GM18526 (cell line): ENCODE measurements around the gene CFAP97.

ENCODE experiments used
- POLR2A ChIP-seq: IDR thresholded peaks from 3 replicates; pipeline ENCODE4 v1.6.1; 2011; ENCODE audit not compliant: insufficient read length; ENCODE audit errors: extremely low read depth

CFAP97 gene

DNA sequence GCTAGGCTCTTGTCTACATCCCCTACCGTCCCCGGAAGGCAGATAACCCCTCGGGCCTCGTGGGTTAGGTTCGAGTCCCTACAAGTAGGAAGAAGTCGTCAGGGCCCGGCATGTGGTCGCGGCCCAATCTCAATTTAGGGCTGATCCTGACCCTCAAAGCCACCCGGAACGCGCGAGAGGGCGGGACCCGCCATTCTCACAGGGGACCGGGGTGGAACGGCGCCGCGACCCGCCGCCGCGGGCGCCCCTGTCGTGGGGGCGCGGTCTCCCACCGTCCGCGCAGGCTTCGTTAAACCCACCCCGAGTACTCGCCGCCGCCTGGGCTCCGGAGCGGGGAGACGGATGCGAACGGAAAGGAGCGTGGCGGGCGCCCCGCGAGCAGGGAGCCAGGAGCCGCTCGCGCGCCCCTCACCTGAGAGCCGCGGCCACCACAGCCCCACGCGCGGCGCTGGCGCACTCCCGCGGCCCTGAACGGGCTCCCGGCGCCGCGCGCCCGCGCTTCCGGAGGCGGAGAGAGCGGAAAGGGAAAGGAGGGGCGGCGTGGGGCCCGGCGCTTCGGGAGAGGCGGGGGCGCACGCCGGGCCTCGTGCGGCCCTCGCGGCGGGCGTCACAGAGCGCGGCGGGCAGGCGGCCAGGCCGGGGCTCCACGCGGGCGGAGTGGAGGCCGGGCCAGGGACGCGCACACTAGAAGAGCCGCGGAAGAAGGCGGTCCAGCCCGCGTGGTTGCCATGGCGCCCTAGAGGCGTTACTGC lies at the start of gene CFAP97:
CFAP97 (minus strand) TSS at position 515 of the 752 bp plus-strand sequence. CDS start 12,804 bp downstream, outside the sequence.
- TF ChIP-seq POLR2A, result peak; percentile 65

DNA sequence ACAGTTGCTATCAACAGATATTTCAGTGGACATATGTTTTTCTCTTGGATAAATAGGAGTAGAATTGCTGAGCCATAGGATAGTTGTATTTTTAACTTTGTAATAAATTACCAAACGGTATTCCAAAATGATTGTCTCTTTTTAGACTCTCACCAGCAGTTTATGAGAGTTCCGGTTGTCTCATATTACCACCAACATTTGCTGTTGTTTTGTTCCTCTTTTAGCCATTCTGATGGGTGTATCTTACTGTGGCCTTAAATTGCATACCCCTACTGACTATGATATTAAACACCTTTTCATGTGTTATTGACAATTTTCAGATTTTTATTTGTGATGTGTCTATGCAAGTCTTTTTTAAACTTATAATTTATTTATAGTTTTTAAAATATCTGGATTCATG lies 45.3 kb upstream of the CFAP97 start:
- TF ChIP-seq POLR2A, result no peak

DNA sequence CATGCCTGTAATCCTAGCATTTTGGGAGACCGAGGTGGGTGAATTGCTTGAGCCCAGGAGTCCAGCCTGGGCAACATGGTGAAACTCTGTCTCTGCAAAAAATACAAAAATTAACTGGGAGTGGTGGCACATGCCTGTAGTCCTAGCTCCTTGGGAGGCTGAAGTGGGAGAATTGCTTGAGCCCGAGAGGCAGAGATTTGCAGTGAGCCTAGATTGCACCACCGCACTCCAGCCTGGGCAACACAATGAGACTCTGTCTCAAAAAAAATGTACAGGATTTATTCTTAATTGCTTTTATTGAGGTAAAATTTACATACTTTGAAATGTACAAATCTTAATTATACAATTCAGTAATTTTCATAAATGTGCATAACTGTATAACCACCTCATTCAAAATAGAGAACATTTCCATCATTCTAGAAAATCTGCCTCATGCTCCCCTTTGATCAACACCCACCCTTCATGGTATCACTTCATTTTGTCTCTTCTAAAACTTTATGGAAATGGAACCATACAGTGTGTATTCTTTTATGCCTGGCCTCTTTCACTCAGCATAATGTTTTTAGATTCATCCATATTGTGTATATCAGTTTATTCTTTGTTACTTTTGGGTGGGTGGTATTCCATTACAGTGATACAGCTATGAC lies 44.7 kb upstream of the CFAP97 start:
- TF ChIP-seq POLR2A, result no peak

DNA sequence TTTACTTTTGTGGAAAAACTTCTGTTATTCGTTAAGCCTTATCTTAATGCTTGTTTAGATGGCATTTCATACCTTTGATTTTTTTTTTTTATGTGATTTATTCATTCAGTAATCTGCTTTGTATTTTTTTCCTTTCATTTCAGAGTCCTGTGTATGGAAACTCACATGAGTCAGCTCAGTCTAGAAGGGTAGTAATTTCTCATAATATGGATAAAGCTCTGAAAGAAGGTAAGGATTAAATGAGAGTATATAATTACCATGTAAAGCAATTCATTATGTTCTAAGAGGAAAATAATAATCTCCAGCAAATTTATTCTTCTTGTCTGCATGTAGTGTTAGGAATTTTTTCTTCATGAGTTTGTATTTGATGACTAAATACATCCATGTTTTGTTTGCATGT lies 43.4 kb upstream of the CFAP97 start:
- no peak for TF ChIP-seq POLR2A

DNA sequence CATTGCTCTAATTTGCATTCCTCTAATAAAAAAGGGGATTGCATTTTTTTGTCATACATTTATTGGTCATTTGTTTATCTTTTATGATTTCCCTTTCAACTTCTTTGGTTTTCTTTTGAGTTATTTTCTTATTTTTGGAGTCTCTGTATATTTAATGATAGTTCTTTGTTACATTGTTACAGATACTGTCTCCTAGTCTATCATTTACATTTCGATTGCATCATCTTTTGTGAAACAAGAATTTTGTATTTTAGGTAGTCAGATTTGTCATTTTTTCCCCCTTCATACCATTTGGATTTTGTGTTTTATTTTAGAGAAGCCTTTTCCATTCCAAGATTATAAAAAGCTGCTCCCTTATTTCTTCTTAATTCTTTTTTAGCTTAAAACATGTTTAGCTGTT lies 42.7 kb upstream of the CFAP97 start:
- no peak for TF ChIP-seq POLR2A

DNA sequence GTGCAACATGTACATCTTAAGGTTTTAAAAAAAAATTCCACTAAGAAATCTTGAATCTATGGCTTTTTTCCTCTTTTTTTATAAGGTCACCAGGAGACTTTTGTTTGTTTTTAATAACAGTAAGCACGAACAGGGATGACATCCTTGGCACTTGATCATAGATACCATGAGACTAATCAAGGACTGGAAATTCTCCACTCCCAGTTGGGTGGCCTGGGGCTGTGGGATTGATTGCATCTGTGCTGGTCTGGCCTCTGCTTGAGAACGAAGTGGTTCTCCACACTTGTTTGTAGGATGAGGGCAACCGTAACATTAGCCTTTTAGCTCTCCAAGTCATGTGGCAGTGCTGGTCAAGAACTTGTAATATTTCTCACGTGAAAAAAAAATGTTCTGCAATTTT lies 41.0 kb upstream of the CFAP97 start:
- no peak for TF ChIP-seq POLR2A

DNA sequence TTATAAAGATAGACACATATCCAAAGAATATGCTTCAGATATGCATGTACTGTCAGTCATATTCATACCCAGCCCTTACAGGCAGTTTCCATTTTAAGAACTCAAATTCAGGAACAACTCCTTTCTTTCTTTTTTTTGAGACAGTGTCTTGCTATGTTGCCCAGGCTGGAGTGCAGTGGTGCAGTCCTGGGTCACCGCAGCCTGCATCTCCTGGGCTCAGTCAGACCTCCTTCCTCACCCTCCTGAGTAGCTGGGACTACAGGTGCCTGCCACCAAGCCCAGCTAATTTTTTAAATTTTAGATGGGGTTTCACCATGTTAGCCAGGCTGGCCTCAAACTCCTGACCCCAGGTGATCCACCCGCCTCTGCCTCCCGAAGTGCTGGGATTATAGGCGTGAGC lies 40.1 kb upstream of the CFAP97 start:
- TF ChIP-seq POLR2A, result no peak

DNA sequence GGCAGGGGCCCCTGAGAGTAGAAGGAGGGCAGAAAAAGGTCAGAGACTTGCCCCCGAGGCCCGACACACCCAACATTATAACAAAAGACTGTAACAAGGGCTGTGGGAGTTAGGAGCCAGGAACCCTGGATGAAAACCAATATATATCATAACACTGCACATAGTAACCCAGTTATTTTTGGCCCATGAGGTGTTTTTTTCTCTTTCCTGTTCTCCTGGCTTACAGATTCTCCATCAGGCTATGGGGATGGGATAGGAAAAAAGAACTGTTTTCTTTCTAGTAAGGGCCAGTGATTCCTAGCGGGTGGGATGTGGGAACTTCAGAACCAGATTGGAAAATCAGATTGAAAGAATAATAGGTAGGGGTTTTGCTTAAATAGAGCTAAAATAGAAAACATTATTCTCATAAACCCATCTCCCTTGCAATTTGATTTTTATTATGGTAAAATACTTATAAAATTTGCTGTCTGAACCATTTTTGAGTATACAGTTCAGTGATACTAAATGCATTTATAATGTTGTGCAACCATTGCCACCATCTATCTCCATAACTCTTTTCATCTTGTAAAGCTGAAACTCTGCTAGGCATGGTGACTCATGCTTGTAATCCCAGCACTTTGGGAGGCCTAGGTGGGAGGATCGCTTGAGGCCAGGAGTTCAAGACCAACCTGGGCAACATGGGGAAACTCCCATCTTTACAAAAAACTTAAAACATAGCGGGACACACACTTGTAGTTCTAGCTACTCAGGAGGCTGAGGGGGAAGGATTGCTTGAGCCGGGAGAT lies 39.1 kb upstream of the CFAP97 start:
- TF ChIP-seq POLR2A, result no peak

DNA sequence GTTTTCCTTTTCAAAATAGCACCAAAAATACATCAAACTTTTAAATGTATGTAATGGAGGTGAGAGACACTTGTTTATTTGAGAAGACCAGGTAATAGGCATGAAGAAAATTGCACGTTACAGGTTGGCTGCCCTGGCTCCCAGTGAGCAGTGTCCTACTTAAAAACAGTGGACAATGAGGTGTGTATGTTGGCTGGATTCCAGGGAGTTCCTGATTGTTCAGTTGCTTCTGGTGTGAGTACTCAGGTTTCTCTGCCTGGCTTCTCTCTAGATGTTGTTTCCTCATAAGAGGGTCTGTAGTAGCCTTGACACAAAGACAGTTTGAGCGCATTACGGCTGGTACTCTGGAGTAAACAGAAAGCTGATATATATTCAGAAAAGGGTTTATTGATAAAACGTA lies 35.0 kb upstream of the CFAP97 start:
- no peak for TF ChIP-seq POLR2A

DNA sequence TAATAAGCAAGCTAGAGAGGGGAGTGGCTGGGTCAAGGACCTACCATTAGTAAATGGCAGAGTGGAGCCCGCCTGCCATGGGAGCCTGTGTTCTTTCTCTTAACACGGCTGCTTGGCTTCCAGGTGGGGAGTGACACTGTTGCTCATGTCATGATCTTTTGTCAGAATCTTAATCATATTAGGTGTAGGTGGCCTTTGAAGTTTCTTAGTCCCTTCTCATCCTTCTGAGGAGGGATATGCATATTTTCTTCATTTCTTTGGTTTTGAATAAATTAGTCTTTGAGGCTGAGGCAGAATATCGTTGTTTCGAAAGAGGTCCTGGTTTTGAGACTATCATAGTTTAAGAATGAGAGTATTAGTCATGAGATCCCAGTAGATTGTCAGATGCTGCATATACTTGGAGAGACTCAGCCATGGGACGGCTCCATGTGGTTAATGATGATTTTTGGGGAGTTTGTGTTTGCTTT lies 34.4 kb upstream of the CFAP97 start:
- TF ChIP-seq POLR2A, result no peak

DNA sequence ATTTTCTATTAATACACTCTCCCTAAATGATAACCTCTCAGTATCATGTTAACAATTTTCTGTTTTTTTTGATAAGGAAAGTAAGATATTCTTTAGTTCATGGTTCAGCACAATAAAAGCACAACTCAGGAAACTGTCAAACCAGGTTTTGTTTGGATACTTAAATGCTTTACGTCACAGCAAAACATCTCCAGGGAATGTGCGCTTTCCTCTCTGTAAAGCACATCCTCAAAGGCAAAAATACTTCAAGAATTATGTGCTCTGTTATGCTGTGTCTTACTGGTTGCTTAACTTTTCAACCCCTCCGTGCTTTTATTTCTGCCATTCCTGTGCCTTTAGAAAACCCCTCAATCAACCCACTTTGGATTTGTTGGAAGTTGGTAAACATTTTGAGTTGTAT lies 33.4 kb upstream of the CFAP97 start:
- no peak for TF ChIP-seq POLR2A

DNA sequence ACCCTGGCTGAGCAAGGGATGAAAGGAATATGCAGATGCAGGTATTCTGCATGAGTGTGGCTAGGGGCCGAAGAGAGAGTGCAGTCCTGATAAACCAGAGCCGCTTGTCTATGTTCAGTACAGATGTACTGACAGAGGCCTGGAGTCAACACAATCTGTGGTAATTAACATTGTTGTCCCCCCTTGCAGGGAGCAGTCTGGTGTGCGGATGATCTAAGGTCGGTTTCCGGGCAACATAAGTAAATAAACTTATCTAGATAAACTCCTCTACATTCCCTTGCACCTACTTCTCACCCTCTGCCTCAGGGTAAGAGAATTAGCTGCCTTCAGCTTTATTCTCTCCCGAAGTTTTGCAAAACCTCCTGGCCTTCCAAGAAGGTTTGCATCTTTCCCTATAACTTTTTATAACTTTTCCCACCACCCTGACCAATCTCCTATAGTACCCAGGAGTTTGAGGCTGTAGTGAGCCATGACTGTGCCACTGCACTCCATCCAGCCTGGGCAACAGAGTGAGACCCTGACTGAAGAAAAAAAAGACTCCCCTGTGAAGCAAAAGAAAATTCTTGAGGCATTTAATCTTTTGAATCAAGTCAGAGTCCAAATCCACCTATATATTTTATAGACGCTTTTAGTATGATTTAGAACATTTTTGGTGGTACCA lies 32.2 kb upstream of the CFAP97 start:
- no peak for TF ChIP-seq POLR2A

DNA sequence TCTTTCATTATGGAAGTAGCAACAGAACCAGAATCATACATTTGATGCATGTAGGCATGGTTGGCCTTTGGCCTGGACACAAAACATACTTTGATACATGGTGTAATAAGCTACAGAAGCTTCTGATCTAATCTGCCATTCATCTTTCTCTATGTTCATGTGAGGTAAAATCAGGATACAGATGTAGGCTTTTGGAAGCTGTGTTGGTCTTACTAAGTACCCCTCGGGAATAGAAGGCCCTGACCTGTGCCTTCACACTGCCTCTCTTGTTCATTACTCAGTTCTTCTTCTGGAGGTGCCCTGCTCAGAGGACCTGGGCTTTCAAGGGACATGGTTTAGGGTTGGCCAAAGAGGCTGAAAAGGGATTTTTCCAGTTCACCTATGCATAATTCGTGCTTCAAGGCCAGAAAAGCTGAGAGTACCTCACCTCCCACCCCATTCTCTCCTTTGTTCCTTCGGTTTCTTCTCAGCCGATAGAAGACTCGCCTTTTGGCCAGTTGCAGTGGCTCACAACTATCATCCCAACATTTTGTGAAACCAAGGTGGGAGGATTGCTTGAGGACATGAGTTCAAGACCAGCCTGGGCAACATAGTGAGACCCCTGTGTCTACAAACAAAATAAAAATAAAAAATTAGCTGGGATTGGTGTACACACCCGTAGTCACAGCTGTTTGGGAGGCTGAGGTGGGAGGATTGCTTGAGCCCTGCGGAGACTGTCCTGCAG lies 31.5 kb upstream of the CFAP97 start:
- no peak for TF ChIP-seq POLR2A

DNA sequence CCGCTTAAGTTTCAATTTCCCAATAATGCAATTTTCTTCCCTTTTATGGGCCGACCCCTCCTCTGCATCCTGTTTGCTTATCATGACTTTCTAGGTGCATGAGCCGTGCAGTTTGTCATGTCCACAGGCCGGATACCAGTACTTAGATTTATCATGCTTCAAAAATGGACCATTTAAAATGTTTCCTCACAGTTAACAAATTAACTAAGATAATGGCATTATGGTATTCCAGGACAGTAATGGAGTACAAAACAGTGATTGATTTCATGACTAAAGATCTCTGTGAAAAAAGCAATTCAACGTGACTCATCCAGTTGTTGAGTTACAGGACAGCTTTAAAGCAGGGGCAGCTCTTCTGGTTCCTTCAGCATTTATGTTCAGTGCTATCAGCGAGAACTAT lies 28.6 kb upstream of the CFAP97 start:
- no peak for TF ChIP-seq POLR2A

DNA sequence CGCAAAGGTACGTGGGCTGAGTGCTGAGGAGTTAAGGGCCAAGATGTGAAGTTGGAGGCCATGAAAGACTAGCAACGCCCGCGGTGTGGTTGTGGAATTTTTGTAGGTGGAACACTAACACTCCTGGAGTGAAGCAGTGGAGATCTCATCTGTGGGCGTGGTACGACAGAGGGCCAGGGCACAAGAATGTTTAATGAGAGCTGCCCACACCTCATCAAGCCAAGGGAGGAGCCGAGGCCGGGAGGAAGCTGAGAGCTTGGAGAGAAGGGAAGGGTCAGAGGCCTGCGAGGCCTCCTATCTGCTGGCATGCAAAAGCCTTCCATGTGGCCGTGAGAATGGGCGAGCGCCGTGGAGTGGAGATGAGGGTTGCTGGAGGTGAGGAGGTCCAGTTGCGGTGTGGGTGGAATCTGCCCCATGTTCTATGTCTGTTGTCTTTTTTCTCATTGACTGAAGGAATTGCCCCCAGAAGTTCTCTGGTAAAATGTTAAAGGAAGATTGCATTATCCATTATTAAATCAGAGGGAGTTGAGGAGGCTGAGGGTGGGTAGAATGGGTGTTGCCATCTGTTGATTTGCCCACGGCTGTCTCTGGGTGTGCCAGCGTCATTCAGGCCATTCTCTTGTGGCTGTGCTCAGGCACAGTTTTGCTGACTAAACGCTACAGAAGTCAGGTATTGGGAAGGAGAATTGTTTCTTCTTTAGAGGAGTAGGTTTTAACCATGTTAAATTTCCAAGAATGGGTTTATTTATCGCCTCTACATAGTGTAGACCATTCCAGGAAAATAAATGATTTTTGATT lies 25.4 kb upstream of the CFAP97 start:
- no peak for TF ChIP-seq POLR2A
